WERI-Rb-1 (cell line): ENCODE data around the gene GSTP1.
"Not testable (repeated sequence)": the region's sequence is repeated elsewhere in the genome, so short reads cannot be mapped to it uniquely, and the experiment has no call there.

Experiments
- DNase-seq: peaks from one replicate; pipeline ENCODE4 v3.0.0-alpha.2; 2020
- H3K27ac ChIP-seq: fragments of 250-450 bp; sonication (Bioruptor Pico); 2 replicates; pipeline ENCODE4 v1.5.1; 2020; ENCODE audit warnings: mild to moderate bottlenecking, moderate library complexity
- H3K27me3 ChIP-seq: fragments of 250-450 bp; sonication (Bioruptor Pico); 2 replicates; pipeline ENCODE4 v1.5.1; 2021; ENCODE audit warnings: mild to moderate bottlenecking, low read depth, moderate library complexity; ENCODE audit not compliant: insufficient read depth, severe bottlenecking
- H3K36me3 ChIP-seq: fragments of 250-450 bp; sonication (Bioruptor Pico); 2 replicates; pipeline ENCODE4 v1.5.1; 2020; ENCODE audit warnings: mild to moderate bottlenecking, moderate library complexity
- H3K4me3 ChIP-seq: 2 replicates; pipeline ENCODE4 v1.5.1; 2011; ENCODE audit warnings: low read depth, mild to moderate bottlenecking, control low read depth, low read length
- H3K9me3 ChIP-seq: fragments of 250-450 bp; sonication (Bioruptor Pico); 2 replicates; pipeline ENCODE4 v1.5.1; 2021; ENCODE audit warnings: mild to moderate bottlenecking, moderate library complexity; ENCODE audit not compliant: severe bottlenecking
- TF ChIP-seq, protein P1 (sequence below): IDR thresholded peaks from 2 replicates; pipeline ENCODE4 v1.5.1; 2011; ENCODE audit warnings: low read depth, mild to moderate bottlenecking, control low read depth, inconsistent platforms, low read length

The GSTP1 gene

GRCh38 chr11:67561971-67562619 is 21.5 kb upstream of the GSTP1 start:
- Histone ChIP-seq H3K4me3 (no peak overlapping the region), H3K27me3 (no peaks in the 10 kb centered on the region), H3K9me3 (no peaks in the 10 kb centered on the region), H3K27ac (no peak overlapping the region), H3K36me3 (no peaks in the 10 kb centered on the region)
- no peak for DNase-seq
- TF ChIP-seq, protein P1, sequence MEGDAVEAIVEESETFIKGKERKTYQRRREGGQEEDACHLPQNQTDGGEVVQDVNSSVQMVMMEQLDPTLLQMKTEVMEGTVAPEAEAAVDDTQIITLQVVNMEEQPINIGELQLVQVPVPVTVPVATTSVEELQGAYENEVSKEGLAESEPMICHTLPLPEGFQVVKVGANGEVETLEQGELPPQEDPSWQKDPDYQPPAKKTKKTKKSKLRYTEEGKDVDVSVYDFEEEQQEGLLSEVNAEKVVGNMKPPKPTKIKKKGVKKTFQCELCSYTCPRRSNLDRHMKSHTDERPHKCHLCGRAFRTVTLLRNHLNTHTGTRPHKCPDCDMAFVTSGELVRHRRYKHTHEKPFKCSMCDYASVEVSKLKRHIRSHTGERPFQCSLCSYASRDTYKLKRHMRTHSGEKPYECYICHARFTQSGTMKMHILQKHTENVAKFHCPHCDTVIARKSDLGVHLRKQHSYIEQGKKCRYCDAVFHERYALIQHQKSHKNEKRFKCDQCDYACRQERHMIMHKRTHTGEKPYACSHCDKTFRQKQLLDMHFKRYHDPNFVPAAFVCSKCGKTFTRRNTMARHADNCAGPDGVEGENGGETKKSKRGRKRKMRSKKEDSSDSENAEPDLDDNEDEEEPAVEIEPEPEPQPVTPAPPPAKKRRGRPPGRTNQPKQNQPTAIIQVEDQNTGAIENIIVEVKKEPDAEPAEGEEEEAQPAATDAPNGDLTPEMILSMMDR, result no peak

DNA sequence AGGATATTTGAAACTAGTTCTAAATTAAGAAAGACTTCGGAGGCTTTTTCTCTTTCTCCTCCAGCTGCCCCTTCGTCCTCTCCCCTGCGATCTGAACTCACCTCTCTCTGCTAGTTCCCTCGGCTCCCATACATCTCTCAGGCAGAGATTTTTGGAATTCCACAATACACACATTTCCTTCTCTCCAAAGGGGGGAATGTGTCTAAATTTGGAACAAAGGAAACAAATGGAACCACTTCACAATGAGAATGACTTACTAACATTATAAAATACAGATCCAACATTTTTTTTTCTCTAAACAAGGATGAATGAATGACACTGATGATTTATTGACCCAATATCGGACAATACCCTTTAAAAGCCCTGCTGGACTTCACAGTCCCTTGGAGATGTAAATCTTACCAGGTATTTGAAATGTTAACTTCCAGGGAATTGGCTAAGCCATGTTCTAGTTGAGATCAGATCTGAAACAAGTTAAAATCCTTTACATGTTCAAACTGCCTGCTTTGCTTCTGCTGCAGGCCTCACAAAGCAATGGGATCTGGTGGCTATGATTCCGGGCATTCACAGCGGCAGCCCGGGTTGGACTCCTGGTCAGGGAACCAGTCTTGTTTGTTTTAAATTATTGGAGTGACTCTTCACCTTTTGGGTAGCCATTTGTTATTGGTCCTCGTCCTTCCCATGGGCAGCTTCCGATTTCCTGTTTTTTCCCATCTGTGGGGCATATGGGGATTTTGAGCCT is 20.5 kb upstream of the GSTP1 start:
- Histone ChIP-seq H3K36me3 (no peaks in the 10 kb centered on the region), H3K27ac (no peak overlapping the region), H3K9me3 (no peaks in the 10 kb centered on the region), H3K27me3 (no peaks in the 10 kb centered on the region), H3K4me3 (no peak overlapping the region)
- DNase-seq, result no peak
- TF ChIP-seq, protein P1, result no peak

- not testable (repeated sequence) for DNase-seq, H3K9me3 ChIP-seq, H3K36me3 ChIP-seq, H3K27me3 ChIP-seq, H3K27ac ChIP-seq, H3K4me3 ChIP-seq
These were observed 19.9 kb upstream of the GSTP1 start for GRCh38 chr11:67563705-67564114.

DNA sequence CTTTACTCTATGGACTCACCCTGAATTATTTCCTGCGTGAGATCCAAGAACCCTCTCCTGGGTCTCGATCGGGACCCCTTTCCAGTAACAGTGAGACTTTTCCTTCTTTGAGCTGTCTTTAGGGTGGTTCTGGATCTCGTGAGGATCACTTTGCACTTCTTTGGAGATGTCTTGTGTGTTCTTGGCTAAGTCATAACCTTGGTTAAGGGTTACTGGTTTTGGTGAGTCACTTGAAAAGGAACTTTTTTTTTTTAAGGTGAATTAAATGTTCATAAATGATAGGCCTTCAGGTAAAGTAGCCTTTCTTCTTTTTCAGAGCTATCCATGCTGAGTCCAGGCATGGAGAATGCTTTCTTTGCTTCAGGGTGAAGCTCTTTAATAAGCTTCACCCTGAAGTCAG is 19.4 kb upstream of the GSTP1 start:
- no peak overlapping the region for H3K4me3 ChIP-seq
- H3K36me3 ChIP-seq, result no peaks in the 10 kb centered on the region
- TF ChIP-seq, protein P1, result no peak
- H3K9me3 ChIP-seq, result no peaks in the 10 kb centered on the region
- no peaks in the 10 kb centered on the region for H3K27me3 ChIP-seq
- DNase-seq, result no peak
- no peak overlapping the region for H3K27ac ChIP-seq

DNA sequence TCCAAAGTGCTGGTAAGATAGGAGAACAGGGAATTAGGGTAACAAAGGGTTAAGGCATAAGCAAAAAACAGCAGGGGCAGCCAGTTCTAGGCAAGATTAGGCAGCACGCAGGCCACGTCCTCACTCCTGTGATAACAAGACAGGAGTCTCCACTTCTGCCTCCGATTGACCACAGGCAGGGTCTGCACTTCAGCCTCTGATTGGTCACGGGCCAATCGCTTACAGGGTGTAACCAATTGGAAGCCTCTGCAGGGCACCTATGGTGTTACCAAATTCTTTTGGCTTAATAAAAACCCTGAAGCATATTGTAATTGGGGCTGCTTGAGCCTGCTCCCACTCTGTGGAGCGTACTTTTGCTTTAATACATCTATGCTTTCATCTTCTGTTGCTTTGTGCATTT is 12.2 kb upstream of the GSTP1 start:
- no peaks in the 10 kb centered on the region for H3K9me3 ChIP-seq
- TF ChIP-seq, protein P1, result no peak

DNA sequence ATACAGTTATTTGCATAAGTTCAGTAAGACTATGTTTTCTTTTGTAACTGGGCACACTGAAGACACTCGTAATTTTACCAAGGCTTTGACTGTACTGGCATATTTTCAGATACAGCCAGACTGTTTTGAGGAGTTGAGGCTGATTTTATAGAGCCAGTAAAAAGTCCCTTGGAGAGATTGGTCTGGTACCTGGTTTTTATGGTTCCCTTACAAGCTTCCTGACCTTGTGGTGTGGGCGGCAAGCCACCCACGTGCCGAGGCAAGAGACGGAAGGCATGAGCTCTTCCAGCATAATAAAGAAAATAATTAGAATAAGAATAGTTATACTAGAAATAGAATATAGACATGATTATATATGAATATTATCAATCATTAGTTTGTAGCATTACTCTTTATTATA is 11.3 kb upstream of the GSTP1 start:
- Histone ChIP-seq H3K27ac (no peak overlapping the region), H3K36me3 (no peaks in the 10 kb centered on the region), H3K4me3 (no peak overlapping the region), H3K27me3 (no peaks in the 10 kb centered on the region), H3K9me3 (no peaks in the 10 kb centered on the region)
- DNase-seq, result no peak
- TF ChIP-seq, protein P1, result no peak

More for the DNA sequence above, 12.2 kb upstream of the GSTP1 start:
- Histone ChIP-seq H3K36me3 (no peaks in the 10 kb centered on the region), H3K27ac (no peak overlapping the region), H3K27me3 (no peaks in the 10 kb centered on the region), H3K4me3 (no peak overlapping the region)
- DNase-seq, result no peak
